SW480 (cell line): ENCODE measurements around the gene CLEC10A.
"Not testable (repeated sequence)": the region's sequence is repeated elsewhere in the genome, so short reads cannot be mapped to it uniquely, and the experiment has no call there.

Source experiments
- DNase-seq: peaks from one replicate; pipeline ENCODE4 v3.0.0-alpha.2; 2016; ENCODE audit warnings: low spot score

CLEC10A gene

GRCh38 chr17:7072406-7072805 is 7.6 kb downstream of the CLEC10A start:
- no peak for DNase-seq

DNA sequence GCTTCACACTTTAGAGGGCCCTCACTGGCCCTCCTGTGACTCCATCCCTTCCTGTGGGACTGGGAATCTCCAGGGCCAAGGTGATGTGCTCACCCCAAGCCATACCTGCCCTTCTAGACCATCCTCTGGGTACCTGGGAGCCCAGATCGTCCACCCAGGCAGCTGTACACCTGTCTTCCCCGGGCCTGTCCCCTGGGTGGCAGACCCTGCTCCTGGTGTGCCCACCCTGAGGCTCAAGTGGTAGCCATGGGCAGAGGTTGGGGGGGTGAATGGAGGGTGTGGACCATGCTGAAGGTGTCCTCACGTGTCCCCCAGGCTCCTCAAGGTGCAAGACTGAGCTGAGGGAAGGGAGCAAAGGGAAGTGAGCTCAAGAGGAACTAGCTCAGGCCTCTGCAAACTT is 9.3 kb downstream of the CLEC10A start:
- no peak for DNase-seq

DNA sequence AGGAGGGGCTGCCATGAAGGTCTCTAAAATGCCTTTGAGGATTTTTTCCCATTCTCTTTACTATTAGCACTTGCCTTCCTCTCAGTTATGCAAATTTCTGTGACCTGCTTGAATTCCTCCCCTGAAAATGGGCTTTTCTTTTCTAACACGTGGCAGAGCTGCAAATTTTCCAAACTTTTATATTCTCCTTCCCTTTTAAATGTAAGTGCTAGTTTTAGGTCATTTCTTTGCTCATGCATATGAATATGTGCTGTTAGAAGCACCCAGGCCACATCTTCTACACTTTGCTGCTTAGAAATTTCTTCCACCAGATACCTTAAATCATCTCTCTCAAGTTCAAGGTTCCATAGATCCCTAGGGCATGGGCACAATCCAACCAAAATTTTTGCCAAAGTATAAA is 11.8 kb downstream of the CLEC10A start:
- no peak for DNase-seq

DNA sequence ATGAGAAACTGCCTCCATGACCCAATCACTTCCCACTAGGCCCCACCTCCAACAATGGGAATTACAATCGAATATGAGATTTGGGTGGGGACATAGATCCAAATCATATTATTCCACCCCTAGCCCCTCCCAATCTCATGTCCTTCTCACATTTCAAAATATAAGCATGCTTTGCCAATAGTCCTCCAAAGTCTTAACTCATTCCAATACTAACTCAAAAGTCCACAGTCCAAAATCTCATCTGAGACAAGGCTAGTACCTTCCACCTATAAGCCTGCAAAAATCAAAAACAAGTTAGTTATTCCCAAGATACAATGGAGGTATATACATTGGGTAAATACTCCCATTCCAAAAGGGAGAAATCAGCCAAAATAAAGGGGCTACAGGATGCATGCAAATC is 12.9 kb downstream of the CLEC10A start:
- no peak for DNase-seq

DNA sequence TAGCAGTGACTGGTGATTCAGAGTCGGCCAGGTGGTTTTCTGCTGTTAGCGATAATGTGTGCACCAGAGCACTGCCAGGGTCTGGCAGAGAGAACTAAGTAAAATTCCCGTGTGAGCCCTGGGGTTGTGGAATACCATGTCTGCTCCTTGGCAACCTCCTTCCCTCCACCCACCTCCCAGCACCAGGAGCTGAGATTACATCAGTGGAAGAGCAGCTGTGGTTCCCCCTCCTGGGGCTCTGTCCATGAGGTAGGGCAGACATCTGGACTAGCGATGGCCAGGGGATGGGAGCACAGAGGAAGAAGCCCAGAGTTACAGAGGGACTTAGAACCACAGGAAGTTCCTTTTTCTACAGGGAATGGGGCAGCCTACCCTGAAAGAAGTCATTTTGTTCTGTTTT is 15.8 kb downstream of the CLEC10A start:
- DNase-seq = no peak

- DNase-seq = no peak
These were observed 16.4 kb downstream of the CLEC10A start for GRCh38 chr17:7063518-7064094.

DNA sequence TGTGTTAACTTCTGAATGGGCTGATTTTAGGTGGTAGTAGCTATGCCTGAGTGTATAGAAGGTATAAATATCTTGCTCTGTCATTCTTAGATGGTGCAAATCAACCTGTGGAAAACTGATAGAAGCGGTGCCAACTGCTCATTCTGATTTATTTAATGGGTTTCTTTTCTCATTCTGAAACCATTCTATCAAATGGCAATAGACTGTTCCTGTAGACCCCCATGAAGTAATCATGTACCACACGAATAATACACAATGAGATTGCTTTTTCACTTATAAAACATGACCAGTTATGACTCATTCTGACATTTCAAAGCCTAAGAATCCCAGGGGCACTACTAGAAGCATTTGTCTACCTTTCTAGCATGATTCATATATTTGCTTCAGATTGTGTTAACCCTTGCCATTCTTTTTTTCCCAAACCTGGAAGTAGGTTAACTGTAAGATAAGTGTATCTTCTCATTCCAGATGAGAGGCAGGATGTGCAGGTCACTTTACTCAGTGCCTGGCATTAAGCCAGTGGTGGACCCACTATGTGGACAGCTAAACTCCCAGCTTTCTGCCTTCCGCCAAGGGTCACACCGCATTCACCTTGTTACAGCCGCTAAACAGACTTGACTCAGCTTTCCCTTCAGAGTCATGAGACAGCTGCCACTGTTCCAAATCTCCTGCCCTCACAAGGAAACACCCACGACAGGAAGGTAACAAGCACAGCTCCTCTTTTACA is 19.7 kb downstream of the CLEC10A start:
- DNase-seq = peak; percentile 87

GRCh38 chr17:7058831-7059447 is 21.1 kb downstream of the CLEC10A start:
- DNase-seq = no peak

DNA sequence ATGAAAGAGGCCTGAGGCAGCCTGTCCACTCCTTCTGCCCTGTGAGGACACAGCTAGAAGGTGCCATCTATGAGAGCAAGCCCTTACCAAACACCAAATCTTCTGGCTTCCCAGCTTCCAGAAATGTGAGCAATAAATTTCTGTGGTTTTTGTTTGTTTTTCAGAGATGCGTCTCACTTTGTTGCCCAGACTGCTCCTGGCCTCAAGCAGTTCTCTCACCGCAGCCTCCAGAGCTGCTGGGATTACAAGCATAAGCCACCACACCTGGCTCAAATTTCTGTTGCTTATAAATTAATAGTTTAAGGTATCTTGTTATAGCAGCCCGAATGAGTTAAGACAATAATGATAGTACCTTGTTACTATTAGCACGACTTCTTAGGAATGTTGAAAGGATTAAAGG is 23.7 kb downstream of the CLEC10A start:
- DNase-seq = peak; percentile 55

DNA sequence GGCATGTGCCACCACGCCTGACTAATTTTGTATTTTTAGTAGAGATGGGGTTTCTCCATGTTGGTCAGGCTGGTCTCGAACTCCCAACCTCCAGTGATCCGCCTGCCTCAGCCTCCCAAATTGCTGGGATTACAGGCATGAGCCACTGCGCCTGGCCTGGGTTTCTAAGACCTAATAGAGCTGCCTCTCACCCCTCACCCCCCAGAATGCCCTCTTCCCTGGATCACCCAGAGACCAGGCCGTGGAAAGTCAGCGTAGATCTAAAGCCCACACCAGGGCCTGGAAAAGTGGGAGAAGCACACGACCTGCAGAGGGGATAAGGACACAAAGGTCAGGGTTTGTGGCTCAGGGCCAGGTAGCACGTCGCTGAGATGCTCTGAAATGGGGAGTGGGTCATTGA is 29.5 kb downstream of the CLEC10A start:
- DNase-seq = not testable (repeated sequence)

DNA sequence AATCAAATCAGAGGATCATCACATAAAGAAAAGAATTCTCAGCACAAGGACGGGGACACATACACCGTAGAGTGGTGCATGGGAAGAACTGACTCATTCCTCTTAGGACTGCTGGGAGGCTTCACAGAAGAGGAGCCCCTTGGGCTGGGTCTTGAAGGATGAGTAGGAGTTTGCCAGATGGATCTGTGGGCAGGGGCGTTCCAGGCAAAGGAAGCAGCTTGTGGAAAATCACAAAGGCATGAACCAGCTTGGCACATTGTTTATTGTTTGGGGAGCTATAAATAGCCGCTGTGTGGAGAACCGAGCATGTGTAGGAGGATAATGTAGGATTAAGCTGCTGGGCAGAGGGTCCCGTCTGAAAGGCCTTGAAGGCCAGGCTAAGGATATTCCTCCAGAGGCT is 31.1 kb downstream of the CLEC10A start:
- no peak for DNase-seq

- DNase-seq = no peak
These were observed 32.5 kb downstream of the CLEC10A start for GRCh38 chr17:7047566-7047965.

DNA sequence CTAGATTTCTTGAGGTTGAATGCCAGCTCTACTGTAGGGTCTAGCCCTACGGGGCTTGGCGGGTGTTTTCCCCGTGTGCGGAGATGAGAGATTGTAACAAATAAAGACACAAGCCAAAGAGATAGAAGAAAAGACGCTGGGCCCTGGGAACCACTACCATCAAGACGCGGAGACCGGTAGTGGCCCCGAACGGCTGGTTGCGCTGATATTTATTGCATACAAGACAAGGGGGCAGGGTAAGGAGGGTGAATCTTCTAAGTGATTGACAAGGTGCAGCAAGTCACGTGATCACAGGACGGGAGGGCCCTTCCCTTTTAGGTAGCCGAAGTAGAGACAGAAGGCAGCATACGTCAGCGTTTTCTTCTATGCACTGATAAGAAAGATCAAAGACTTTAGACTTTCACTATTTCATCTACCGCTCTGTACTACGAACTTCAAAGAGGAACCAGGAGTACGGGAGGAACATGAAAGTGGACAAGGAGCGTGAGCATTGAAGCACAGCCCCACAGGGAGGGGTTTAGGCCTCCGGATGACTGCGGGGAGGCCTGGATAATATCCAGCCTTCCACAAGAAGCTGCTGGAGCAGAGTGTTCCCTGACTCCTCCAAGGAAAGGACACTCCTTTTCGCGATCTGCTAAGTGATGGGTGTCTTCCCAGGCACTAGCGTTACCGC is 33.2 kb downstream of the CLEC10A start:
- DNase-seq = peak; percentile 89

DNA sequence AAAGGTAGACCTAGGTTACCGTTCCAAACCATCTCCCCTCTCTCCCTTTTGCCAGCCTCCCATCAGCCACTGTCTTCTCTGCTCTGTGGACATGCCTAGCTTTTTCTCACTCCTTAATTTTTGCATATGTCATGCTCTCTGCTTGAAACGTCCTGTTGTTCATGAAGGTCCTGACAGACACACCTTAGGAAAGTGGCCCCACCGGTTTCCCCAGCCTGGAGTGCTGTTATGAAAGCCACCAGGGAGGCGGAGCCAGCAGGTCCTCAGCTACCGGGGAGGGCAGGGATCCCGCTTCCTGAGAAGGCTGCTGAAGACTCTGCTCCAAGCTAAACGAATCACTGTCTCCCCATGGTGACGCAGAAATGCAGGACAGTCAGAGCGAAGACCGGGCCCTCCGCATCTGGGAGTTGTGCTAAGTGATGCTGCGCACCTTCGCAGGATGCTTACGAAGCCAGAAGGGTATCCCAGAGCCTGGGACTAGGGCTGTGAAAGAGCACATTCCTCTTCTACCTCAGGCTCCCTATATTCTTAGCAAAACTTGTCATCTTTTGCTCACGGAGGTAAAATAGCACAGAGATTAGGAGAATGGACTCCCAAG is 33.8 kb downstream of the CLEC10A start:
- DNase-seq = peak; percentile 55

GRCh38 chr17:7045492-7046126 is 34.4 kb downstream of the CLEC10A start:
- DNase-seq = peak; percentile 80

GRCh38 chr17:7043497-7044198 is 36.4 kb downstream of the CLEC10A start, which contains the start of gene SLC16A11:
SLC16A11 (minus strand) TSS chr17:7044092; CDS start chr17:7043513, 579 bp downstream.
- DNase-seq = no peak

GRCh38 chr17:7043182-7043496 is 36.9 kb downstream of the CLEC10A start:
- no peak for DNase-seq

DNA sequence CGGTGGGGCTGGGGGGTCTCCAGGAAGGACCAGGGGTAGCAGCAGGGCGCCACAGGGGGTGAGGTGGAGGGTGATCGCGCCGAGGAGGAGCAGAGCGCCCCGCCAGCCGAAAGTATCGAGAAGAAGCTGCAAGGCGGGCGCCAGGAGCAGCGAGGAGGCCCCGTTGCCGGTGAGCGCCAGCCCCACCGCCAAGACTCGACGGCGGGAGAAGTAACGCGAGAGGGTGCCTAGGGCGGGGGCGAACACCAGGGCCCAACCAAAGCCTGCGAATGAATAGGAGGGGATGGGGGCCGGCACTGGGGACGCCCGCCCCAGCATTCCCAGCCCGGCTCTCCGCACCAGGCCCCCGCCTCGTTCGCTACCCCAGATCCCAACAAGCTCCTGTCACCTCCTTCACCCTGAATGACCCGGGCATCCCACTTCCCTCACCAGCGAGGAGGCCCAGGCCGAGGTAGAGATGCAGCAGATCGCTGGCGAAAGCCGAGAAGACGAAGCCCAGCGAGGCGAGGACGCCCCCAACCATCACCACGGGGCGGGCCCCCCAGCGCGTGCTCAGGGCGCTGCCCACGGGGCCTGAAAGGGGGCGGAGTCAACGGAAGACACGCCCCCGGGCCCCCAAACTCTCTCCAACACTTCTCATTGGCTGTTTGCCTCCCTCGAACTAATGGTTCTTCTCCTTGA is 37.4 kb downstream of the CLEC10A start:
- no peak for DNase-seq

DNA sequence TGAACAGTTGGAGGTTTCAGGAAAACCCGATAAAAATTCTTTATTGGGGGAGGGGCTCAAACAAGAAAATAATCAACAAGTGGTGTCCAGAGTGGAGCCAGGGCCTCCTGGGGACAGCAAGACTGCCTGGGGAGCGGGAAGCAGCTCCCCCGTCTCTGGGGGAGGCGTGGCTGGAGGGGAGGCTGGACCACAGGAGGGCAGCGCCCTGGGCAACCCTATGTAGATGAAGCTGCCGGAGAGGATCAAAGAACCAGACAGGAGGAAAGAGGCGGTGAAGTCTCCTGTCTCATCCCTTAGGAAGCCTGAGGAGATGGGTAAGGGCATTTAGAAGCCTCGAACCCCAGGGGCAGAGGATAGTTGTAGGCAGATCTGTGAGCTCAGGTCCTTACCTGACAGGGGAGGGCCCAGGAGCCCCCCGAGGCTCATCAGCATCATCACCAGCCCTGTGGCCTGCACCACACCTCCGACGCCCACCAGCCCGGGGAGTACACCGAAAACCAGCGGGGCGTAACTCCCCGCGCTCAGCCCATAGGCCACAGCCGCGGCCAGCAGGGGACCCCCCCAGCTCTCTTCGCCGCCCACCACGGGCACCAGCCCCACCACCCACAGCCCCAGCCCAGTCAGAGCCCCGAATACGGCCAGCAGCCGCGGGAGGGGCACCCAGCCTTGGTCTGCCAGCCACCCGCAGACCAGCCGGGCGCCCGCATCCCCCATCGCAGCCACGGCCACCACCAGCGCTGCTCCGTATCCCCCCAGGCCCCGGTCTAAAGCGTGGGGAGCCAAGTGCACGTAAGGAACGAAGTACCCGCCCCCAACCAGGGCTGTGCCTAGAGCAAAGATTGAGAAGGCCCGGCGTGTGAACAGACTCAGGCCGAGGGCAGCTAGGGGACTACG is 38.2 kb downstream of the CLEC10A start:
- peak; percentile 60 for DNase-seq

DNA sequence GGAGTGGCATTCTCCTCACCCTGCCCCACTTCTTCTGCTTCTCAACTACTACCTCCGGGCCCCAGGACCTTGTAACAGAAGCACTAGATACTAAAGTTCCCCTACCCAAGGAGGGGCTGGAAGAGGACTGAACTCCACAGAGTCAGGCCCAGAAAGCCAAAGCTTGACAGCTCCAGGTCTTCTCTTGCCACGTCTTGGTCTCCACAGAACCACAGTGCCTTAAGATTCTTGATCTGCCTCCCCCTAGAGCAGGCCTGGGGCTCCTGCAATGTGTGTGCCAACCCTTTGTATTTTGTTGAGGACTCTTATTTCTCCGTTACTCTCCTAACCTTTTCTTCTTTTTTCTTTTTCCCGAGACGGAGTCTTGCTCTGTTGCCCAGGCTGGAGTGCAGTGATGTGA is 40.2 kb downstream of the CLEC10A start:
- no peak for DNase-seq
